ENCODE results near the gene CMTM7. TPM values are rescaled to one million over a fixed set of nuclear protein-coding genes. Genes with fewer than 3 reads are reported as not detected.

CMTM7 gene
- total RNA-seq, 6 experiments from 2014 or later = 10.1 to 17.7 (median 15.7) TPM

- H3K27ac Mint-ChIP-seq = no peak overlapping the region
- H3K4me1 Mint-ChIP-seq (ENCODE audit: low read depth) = peaks cover 4% of the 10 kb centered on the region; the same call in 1 of the 2 replicates
- H3K27me3 Mint-ChIP-seq (ENCODE audit: insufficient read depth) = peaks cover 28% of the 10 kb centered on the region
- H3K9me3 Mint-ChIP-seq = no peaks in the 10 kb centered on the region
- H3K4me3 Mint-ChIP-seq = peak overlapping the region; percentile 56
- no peaks in the 10 kb centered on the region for H3K36me3 Mint-ChIP-seq (ENCODE audit: low read depth)
- DNase-seq = peak; percentile 64
- TF ChIP-seq CTCF (IDR thresholded peaks at IDR 0.05) = peak; percentile 92
Observed at GRCh38 chr3:32374788-32375595, 16.7 kb upstream of the CMTM7 start.

GRCh38 chr3:32375596-32375930, 16.1 kb upstream of the CMTM7 start:
- peaks cover 27% of the 10 kb centered on the region for H3K27me3 Mint-ChIP-seq (ENCODE audit: insufficient read depth)
- TF ChIP-seq CTCF (IDR thresholded peaks at IDR 0.05) = no peak
- no peak for DNase-seq
- no peaks in the 10 kb centered on the region for H3K9me3 Mint-ChIP-seq
- no peak overlapping the region for H3K27ac Mint-ChIP-seq
- no peaks in the 10 kb centered on the region for H3K36me3 Mint-ChIP-seq (ENCODE audit: low read depth)
- no peak overlapping the region for H3K4me3 Mint-ChIP-seq
- H3K4me1 Mint-ChIP-seq (ENCODE audit: low read depth) = peaks cover 4% of the 10 kb centered on the region; the same call in 1 of the 2 replicates

- H3K27me3 Mint-ChIP-seq (ENCODE audit: insufficient read depth) = peaks cover 24% of the 10 kb centered on the region
- H3K36me3 Mint-ChIP-seq (ENCODE audit: low read depth) = no peaks in the 10 kb centered on the region
- TF ChIP-seq CTCF (IDR thresholded peaks at IDR 0.05) = no peak
- H3K4me3 Mint-ChIP-seq = no peak overlapping the region
- no peak overlapping the region for H3K27ac Mint-ChIP-seq
- DNase-seq = no peak
- no peaks in the 10 kb centered on the region for H3K9me3 Mint-ChIP-seq
- H3K4me1 Mint-ChIP-seq (ENCODE audit: low read depth) = peaks cover 4% of the 10 kb centered on the region; the same call in 1 of the 2 replicates
Observed at GRCh38 chr3:32376115-32376514, 15.5 kb upstream of the CMTM7 start.

GRCh38 chr3:32379831-32380500, 11.7 kb upstream of the CMTM7 start:
- no peak for DNase-seq
- Mint-ChIP-seq H3K27ac (no peak overlapping the region), H3K36me3 (ENCODE audit: low read depth) (no peaks in the 10 kb centered on the region), H3K4me1 (ENCODE audit: low read depth) (peaks cover under 1% of the 10 kb centered on the region; the same call in 1 of the 2 replicates), H3K4me3 (no peak overlapping the region), H3K9me3 (no peaks in the 10 kb centered on the region; the same call in 1 of the 2 replicates), H3K27me3 (ENCODE audit: insufficient read depth) (peaks cover 29% of the 10 kb centered on the region)
- TF ChIP-seq CTCF (IDR thresholded peaks at IDR 0.05) = no peak

GRCh38 chr3:32381922-32382321, 9.7 kb upstream of the CMTM7 start:
- H3K4me1 Mint-ChIP-seq (ENCODE audit: low read depth) = no peaks in the 10 kb centered on the region
- peaks cover 41% of the 10 kb centered on the region for H3K27me3 Mint-ChIP-seq (ENCODE audit: insufficient read depth)
- no peaks in the 10 kb centered on the region for H3K36me3 Mint-ChIP-seq (ENCODE audit: low read depth)
- no peak for TF ChIP-seq CTCF (IDR thresholded peaks at IDR 0.05)
- H3K4me3 Mint-ChIP-seq = no peak overlapping the region
- H3K27ac Mint-ChIP-seq = no peak overlapping the region
- DNase-seq = no peak
- H3K9me3 Mint-ChIP-seq = no peaks in the 10 kb centered on the region; the same call in 1 of the 2 replicates

All from HFFc6 (cell line).